Fibroblast of upper back skin (primary cell): ENCODE measurements around the gene SLIT3.
A peak's percentile ranks its signal among the peaks of the same experiment; 100 is the strongest.
"Not testable (repeated sequence)": the region's sequence is repeated elsewhere in the genome, so short reads cannot be mapped to it uniquely, and the experiment has no call there.

Source experiments
- DNase-seq: peaks from one replicate; pipeline ENCODE4 v3.0.0-alpha.2; 2013

Gene SLIT3

GRCh38 chr5:168749391-168750100 is 551.4 kb downstream of the SLIT3 start:
- no peak for DNase-seq

- no peak for DNase-seq
Measured at GRCh38 chr5:168747987-168748777, 552.8 kb downstream of the SLIT3 start.

- DNase-seq, result no peak
Measured at GRCh38 chr5:168746893-168747640, 553.9 kb downstream of the SLIT3 start.

GRCh38 chr5:168746126-168746892 is 554.6 kb downstream of the SLIT3 start:
- not testable (repeated sequence) for DNase-seq

GRCh38 chr5:168743617-168744016 is 557.3 kb downstream of the SLIT3 start:
- no peak for DNase-seq

GRCh38 chr5:168742311-168742710 is 558.6 kb downstream of the SLIT3 start:
- DNase-seq, result not testable (repeated sequence)

GRCh38 chr5:168740811-168741213 is 560.1 kb downstream of the SLIT3 start:
- no peak for DNase-seq

- DNase-seq, result no peak
Measured at GRCh38 chr5:168740092-168740800, 560.7 kb downstream of the SLIT3 start.

GRCh38 chr5:168737066-168737465 is 563.9 kb downstream of the SLIT3 start:
- DNase-seq, result no peak

- no peak for DNase-seq
Measured at GRCh38 chr5:168736281-168736831, 564.6 kb downstream of the SLIT3 start.

- peak; percentile 74 for DNase-seq
Measured at GRCh38 chr5:168734620-168735300, 566.2 kb downstream of the SLIT3 start.

GRCh38 chr5:168734119-168734518 is 566.8 kb downstream of the SLIT3 start:
- no peak for DNase-seq

- no peak for DNase-seq
Measured at GRCh38 chr5:168728546-168729211, 572.3 kb downstream of the SLIT3 start.

- no peak for DNase-seq
Measured at GRCh38 chr5:168727547-168727946, 573.4 kb downstream of the SLIT3 start.

- no peak for DNase-seq
Measured at GRCh38 chr5:168726342-168726741, 574.6 kb downstream of the SLIT3 start.

GRCh38 chr5:168724227-168724626 is 576.7 kb downstream of the SLIT3 start:
- no peak for DNase-seq

GRCh38 chr5:168723037-168723436 is 577.9 kb downstream of the SLIT3 start:
- DNase-seq, result no peak

GRCh38 chr5:168721966-168722365 is 579.0 kb downstream of the SLIT3 start:
- no peak for DNase-seq

- no peak for DNase-seq
Measured at GRCh38 chr5:168721002-168721753, 579.8 kb downstream of the SLIT3 start.

GRCh38 chr5:168720575-168720974 is 580.4 kb downstream of the SLIT3 start:
- no peak for DNase-seq
